Transverse colon (tissue), 4 donors: ENCODE results near the gene UGT3A2. TPM values are rescaled to one million over a fixed set of nuclear protein-coding genes. Genes with fewer than 3 reads are reported as not detected.
"Not testable (repeated sequence)": the region's sequence is repeated elsewhere in the genome, so short reads cannot be mapped to it uniquely, and the experiment has no call there.

Experiments
- DNase-seq: peaks from one replicate; pipeline ENCODE4 v3.0.0-alpha.2; 2019
- H3K27ac ChIP-seq, 4 donors: fragments of 200-600 bp; sonication (generic); 2 replicates each; pipeline ENCODE4 v1.5.1; 2016 to 2018; ENCODE audit warnings: inconsistent platforms in 4 of 4
- H3K27me3 ChIP-seq: fragments of 200-600 bp; sonication (generic); 2 replicates; pipeline ENCODE4 v1.5.1; 2017; ENCODE audit warnings: inconsistent platforms
- H3K36me3 ChIP-seq, 4 donors: fragments of 200-600 bp; sonication (generic); 2 replicates each; pipeline ENCODE4 v1.5.1; 2017 to 2019; ENCODE audit warnings: inconsistent platforms in 4 of 4
- H3K4me1 ChIP-seq, 4 donors: fragments of 200-600 bp; sonication (generic); 2 replicates each; pipeline ENCODE4 v1.5.1; 2017 to 2020; ENCODE audit warnings: inconsistent platforms in 4 of 4
- H3K4me3 ChIP-seq, 4 donors: fragments of 200-600 bp; sonication (generic); 1 replicate in 1 of 4; 2 replicates in 3 of 4; pipeline versions ENCODE4 v1.5.1 to v1.6.1; 2017 to 2019; ENCODE audit warnings: inconsistent platforms in 4 of 4
- H3K9me3 ChIP-seq, 2 donors: fragments of 200-600 bp; sonication (generic); 2 replicates each; pipeline ENCODE4 v1.5.1; 2017 to 2019; ENCODE audit warnings: inconsistent platforms in 2 of 2
- CTCF ChIP-seq, 5 experiments: fragments of 200-600 bp in 3 of 5; fragments of 450-650 bp in 2 of 5; sonication (generic) in 3 of 5; IDR thresholded peaks; 1 replicate in 2 of 5; 2 replicates in 3 of 5; pipeline ENCODE4 v1.5.1; 2016 to 2017; ENCODE audit warnings: antibody characterized with exemption in 5 of 5, inconsistent platforms in 3 of 5, mild to moderate bottlenecking in 2 of 5, moderate library complexity in 1 of 5
- EP300 ChIP-seq: sonication (generic); formaldehyde crosslinking; IDR thresholded peaks from one replicate; pipeline ENCODE4 v1.6.1; 2017; ENCODE audit warnings: antibody characterized with exemption, low read depth
- POLR2A ChIP-seq: fragments of 450-650 bp; IDR thresholded peaks from one replicate; pipeline ENCODE4 v1.6.1; 2016; ENCODE audit warnings: antibody characterized with exemption, mild to moderate bottlenecking, moderate library complexity
- POLR2AphosphoS5 ChIP-seq, 3 donors: sonication (generic); formaldehyde crosslinking; IDR thresholded peaks; one replicate each; pipeline ENCODE4 v1.6.1; 2016; ENCODE audit warnings: antibody characterized with exemption in 3 of 3
- WGBS, 2 donors: methylation state at CpG; one replicate each; pipeline ENCODE4 v1.1.5; 2018; ENCODE audit warnings: low coverage in 1 of 2; 5-methylcytosine and 5-hydroxymethylcytosine counted together
- in situ Hi-C, 4 donors: fragments of 200-750 bp; cut with MboI; loops; one replicate each; pipeline versions ENCODE4 v1.15.0 to v1.15.1; 2017; ENCODE audit warnings: low sequenced_read_pairs in 3 of 4, low pct_ligation_motif_present in 1 of 4, low pct_unique_long_range_greater_than_20kb in 1 of 4
- intact Hi-C: fragments of 100-400 bp; cut with DNase I; formaldehyde crosslinking; loops from one replicate; pipeline ENCODE4 v1.15.1; 2023; ENCODE audit warnings: low total_unique reads
- total RNA-seq, 4 donors: library from RNA; depleted of rRNA; stranded (reverse); fragments of >200 nt; gene quantifications; one replicate each; pipeline ENCODE4 v1.1.0, GENCODE V29; 2016

Gene UGT3A2
- total RNA-seq, 4 donors from 2014 or later = 0.48 TPM; not detected in 3

- 81% methylated on average over 7 of the region's 8 CpGs; no CpG with 5 or more reads in 1 of the 2 donors for WGBS, 2 donors
- no peak overlapping the region for H3K27ac ChIP-seq
- no peak for DNase-seq
- in situ Hi-C loops = no loop called here
- intact Hi-C loops = no loop called here
- no peaks in the 10 kb centered on the region for H3K4me1 ChIP-seq
- H3K36me3 ChIP-seq = no peaks in the 10 kb centered on the region
- H3K9me3 ChIP-seq = no peaks in the 10 kb centered on the region
- no peaks in the 10 kb centered on the region for H3K27me3 ChIP-seq
- TF ChIP-seq EP300 = no peak
- no peak for TF ChIP-seq POLR2AphosphoS5 (IDR thresholded peaks at IDR 0.05)
- no peak for TF ChIP-seq CTCF (IDR thresholded peaks at IDR 0.05)
- no peak for TF ChIP-seq POLR2A
- no peak overlapping the region for H3K4me3 ChIP-seq
These were observed 39.0 kb downstream of the UGT3A2 start for GRCh38 chr5:36027711-36028110.

- intact Hi-C loops (no loop called here), in situ Hi-C loops (no loop called here)
- no peak overlapping the region for H3K27ac ChIP-seq
- H3K27me3 ChIP-seq = no peaks in the 10 kb centered on the region
- no peaks in the 10 kb centered on the region for H3K4me1 ChIP-seq
- DNase-seq = no peak
- no peaks in the 10 kb centered on the region for H3K36me3 ChIP-seq
- 56 to 75% methylated on average over 6 of the region's 6 CpGs for WGBS, 2 donors
- no peaks in the 10 kb centered on the region for H3K9me3 ChIP-seq
- TF ChIP-seq POLR2A = no peak
- no peak for TF ChIP-seq EP300
- TF ChIP-seq POLR2AphosphoS5 (IDR thresholded peaks at IDR 0.05) = no peak
- TF ChIP-seq CTCF (IDR thresholded peaks at IDR 0.05) = no peak
- no peak overlapping the region for H3K4me3 ChIP-seq
These were observed 39.8 kb downstream of the UGT3A2 start for GRCh38 chr5:36026706-36027465.

- H3K36me3 ChIP-seq, H3K27me3 ChIP-seq, H3K4me3 ChIP-seq, H3K9me3 ChIP-seq, DNase-seq, H3K27ac ChIP-seq, H3K4me1 ChIP-seq, intact Hi-C loops, in situ Hi-C loops: not testable (repeated sequence)
- WGBS, 2 donors = 75 to 80% methylated on average over 6 of the region's 6 CpGs
These were observed 44.4 kb downstream of the UGT3A2 start for GRCh38 chr5:36022246-36022645.

- in situ Hi-C loops, H3K27me3 ChIP-seq, H3K27ac ChIP-seq, intact Hi-C loops, H3K4me3 ChIP-seq, H3K36me3 ChIP-seq, DNase-seq: not testable (repeated sequence)
- H3K9me3 ChIP-seq = peaks cover 10 to 12% of the 10 kb centered on the region in 2 donors
- WGBS, 2 donors = 79 to 88% methylated on average over 5 of the region's 5 CpGs
- H3K4me1 ChIP-seq = peaks cover 0 to 13% (median 3%) of the 10 kb centered on the region in 4 donors
These were observed 47.1 kb downstream of the UGT3A2 start for GRCh38 chr5:36019584-36019983.

GRCh38 chr5:36017622-36018021 lies 49.1 kb downstream of the UGT3A2 start:
- Histone ChIP-seq H3K4me1 (peaks cover 0 to 13% (median 3%) of the 10 kb centered on the region in 4 donors), H3K36me3 (no peaks in the 10 kb centered on the region), H3K4me3 (no peak overlapping the region), H3K27me3 (no peaks in the 10 kb centered on the region), H3K9me3 (peaks cover 12 to 16% of the 10 kb centered on the region in 2 donors), H3K27ac (peak overlapping the region; percentile 22 to 51 (median 40))
- in situ Hi-C loops = no loop called here
- 37 to 62% methylated on average over 3 to 5 of the region's 5 CpGs for WGBS, 2 donors
- intact Hi-C loops = no loop called here
- DNase-seq = peak; percentile 39
- no peak for TF ChIP-seq EP300
- no peak for TF ChIP-seq POLR2AphosphoS5 (IDR thresholded peaks at IDR 0.05)
- no peak for TF ChIP-seq POLR2A
- no peak for TF ChIP-seq CTCF (IDR thresholded peaks at IDR 0.05)
